GM12878 (cell line): ENCODE measurements around the gene CLASP2. TPM values are rescaled to one million over a fixed set of nuclear protein-coding genes. Genes with fewer than 3 reads are reported as not detected.

Source experiments
- ATAC-seq: fragments of 200-7000 bp; cut with Tn5 transposase; 3 replicates; pipeline ENCODE4 v1.9.1; 2020; ENCODE audit warnings: mild to moderate bottlenecking, moderate library complexity
- BruUV-seq: library from RNA; stranded (reverse); fragments of 400-500 nt; replicated peaks from 2 replicates; lab custom pipeline; 2021; lab: Mats Ljungman, UMichigan
- CTCF ChIA-PET: fragments of 300-600 bp; sonication (Branson Sonifier 250); formaldehyde crosslinking; extraction: SDS; loops from one replicate; lab custom pipeline; 2021; ENCODE audit warnings: inconsistent platforms; lab: Yijun Ruan, JAX
- POLR2A ChIA-PET: fragments of 350-600 bp; formaldehyde crosslinking; extraction: SDS; loops from one replicate; lab custom pipeline; 2021; ENCODE audit warnings: inconsistent platforms; lab: Charles Lee
- RAD21 ChIA-PET: fragments of 300-600 bp; sonication (Branson Sonifier 250); formaldehyde crosslinking; loops from one replicate; lab custom pipeline; 2023; ENCODE audit warnings: antibody characterized with exemption; ENCODE audit not compliant: unreplicated experiment; lab: Charles Lee
- SMC1A ChIA-PET: fragments of 300-600 bp; sonication (Branson Sonifier 250); formaldehyde crosslinking; loops from one replicate; lab custom pipeline; 2023; ENCODE audit not compliant: unreplicated experiment, uncharacterized antibody; lab: Charles Lee
- DNase-seq: peaks from one replicate; pipeline ENCODE4 v3.0.0-alpha.2; 2011; ENCODE audit warnings: low read depth, low spot score
- FAIRE-seq: peaks from 3 replicates; lab custom pipeline; 2011; peaks lifted over from hg19 to GRCh38; lab: Jason Lieb, UNC
- H2AFZ ChIP-seq: 2 replicates; pipeline ENCODE4 v1.6.0; 2011; ENCODE audit warnings: low read depth, low read length, control low read depth; ENCODE audit not compliant: control insufficient read depth
- H3K27ac ChIP-seq: 2 replicates; pipeline ENCODE4 v1.5.1; 2011; ENCODE audit warnings: control low read depth; ENCODE audit not compliant: control insufficient read depth, insufficient read depth
- H3K27me3 ChIP-seq, 2 experiments: replicated peaks in 1 of 2; 2 replicates each; pipeline versions ENCODE4 v1.6.0 to v1.6.1; 2011; ENCODE audit warnings: low read length in 1 of 2; ENCODE audit not compliant: control insufficient read depth in 2 of 2, insufficient read depth in 2 of 2
- H3K36me3 ChIP-seq, 2 experiments: 2 replicates each; pipeline ENCODE4 v1.5.1; 2011; ENCODE audit warnings: low read length in 1 of 2; ENCODE audit not compliant: control insufficient read depth in 2 of 2, insufficient read depth in 2 of 2
- H3K4me1 ChIP-seq: 2 replicates; pipeline ENCODE4 v1.6.1; 2011; ENCODE audit warnings: mild to moderate bottlenecking, low read length, moderate library complexity, mixed read lengths; ENCODE audit not compliant: control insufficient read depth, insufficient read depth
- H3K4me2 ChIP-seq: 2 replicates; pipeline ENCODE4 v1.6.0; 2011; ENCODE audit warnings: control low read depth; ENCODE audit not compliant: control insufficient read depth, insufficient read depth
- H3K4me3 ChIP-seq: fragments of 200-600 bp; sonication (generic); 2 replicates; pipeline ENCODE4 v1.5.1; 2016
- H3K79me2 ChIP-seq: 2 replicates; pipeline ENCODE4 v1.6.0; 2011; ENCODE audit warnings: low read length; ENCODE audit not compliant: control insufficient read depth, insufficient read depth
- H3K9ac ChIP-seq: 2 replicates; pipeline ENCODE4 v1.8.0; 2011; ENCODE audit warnings: low read length, control low read depth, mixed read lengths; ENCODE audit not compliant: control insufficient read depth, insufficient read depth
- H3K9me3 ChIP-seq: replicated peaks from 3 replicates; pipeline ENCODE4 v1.5.1; 2011; ENCODE audit warnings: mild to moderate bottlenecking, low read length; ENCODE audit not compliant: control insufficient read depth, insufficient read depth
- H4K20me1 ChIP-seq: 2 replicates; pipeline ENCODE4 v1.6.0; 2011; ENCODE audit not compliant: control insufficient read depth, insufficient read depth
- ATF3 ChIP-seq: IDR thresholded peaks from 2 replicates; pipeline ENCODE4 v1.6.1; 2011; ENCODE audit warnings: low read depth, mild to moderate bottlenecking, low read length, moderate library complexity, borderline replicate concordance; ENCODE audit errors: extremely low read depth
- HDGF ChIP-seq: fragments of 450-650 bp; IDR thresholded peaks from 2 replicates; pipeline ENCODE4 v1.6.1; 2016; ENCODE audit warnings: antibody characterized with exemption
- HSF1 ChIP-seq: fragments of 150-350 bp; IDR thresholded peaks from 2 replicates; pipeline ENCODE4 v1.6.1; 2014; ENCODE audit warnings: mild to moderate bottlenecking, low read depth, low read length
- KDM1A ChIP-seq: fragments of 200-600 bp; sonication (generic); IDR thresholded peaks from 2 replicates; pipeline ENCODE4 v1.6.1; 2016; ENCODE audit warnings: borderline replicate concordance
- MYB ChIP-seq: fragments of 150-350 bp; IDR thresholded peaks from 2 replicates; pipeline ENCODE4 v1.6.1; 2014; ENCODE audit warnings: mild to moderate bottlenecking, low read depth, low read length, borderline replicate concordance
- NBN ChIP-seq: fragments of 450-650 bp; IDR thresholded peaks from 2 replicates; pipeline ENCODE4 v1.6.1; 2016
- NR2F1 ChIP-seq: fragments of 450-650 bp; conservative IDR thresholded peaks from 2 replicates; pipeline ENCODE4 v1.6.1; 2017; ENCODE audit warnings: mild to moderate bottlenecking
- PRDM15 ChIP-seq: fragments of 450-650 bp; formaldehyde crosslinking; IDR thresholded peaks from 2 replicates; pipeline ENCODE4 v1.4.0; 2020; ENCODE audit warnings: mild to moderate bottlenecking, moderate library complexity
- SIX5 ChIP-seq: IDR thresholded peaks from 2 replicates; pipeline ENCODE4 v1.6.1; 2011; ENCODE audit warnings: mild to moderate bottlenecking, low read depth, low read length, moderate library complexity; ENCODE audit not compliant: severe bottlenecking
- SPI1 ChIP-seq: IDR thresholded peaks from 2 replicates; pipeline ENCODE4 v1.6.1; 2011; ENCODE audit warnings: low read depth, mild to moderate bottlenecking, low read length, moderate library complexity, borderline replicate concordance; ENCODE audit not compliant: insufficient read depth
- ZBTB40 ChIP-seq: fragments of 450-650 bp; IDR thresholded peaks from 2 replicates; pipeline ENCODE4 v1.6.1; 2016; ENCODE audit warnings: mild to moderate bottlenecking, moderate library complexity, borderline replicate concordance
- ZNF622 ChIP-seq: fragments of 450-650 bp; IDR thresholded peaks from 2 replicates; pipeline ENCODE4 v1.6.1; 2017; ENCODE audit warnings: mild to moderate bottlenecking, inconsistent platforms
- WGBS: methylation state at CpG from one replicate; pipeline ENCODE4 v1.1.6; 2016; ENCODE audit warnings: low lambda C conversion rate; ENCODE audit not compliant: insufficient replicate concordance, insufficient coverage; ENCODE audit errors: missing lambda C conversion rate; 5-methylcytosine and 5-hydroxymethylcytosine counted together
- in situ Hi-C: fragments of 300-500 bp; cut with MboI; formaldehyde crosslinking; loops from 9 replicates; pipeline ENCODE4 v1.14.3; 2018; ENCODE audit warnings: mixed read lengths
- intact Hi-C: fragments of 100-400 bp; cut with micrococcal nuclease; formaldehyde crosslinking; loops from one replicate; pipeline ENCODE4 v1.14.2; 2022; ENCODE audit not compliant: unreplicated experiment
- polyA plus RNA-seq, 11 experiments: library from polyadenylated mRNA; depleted of rRNA in 4 of 11; unstranded in 6 of 11; stranded (reverse) in 5 of 11; fragments of >200 nt; fragmentation: Nextera tagmentation in 4 of 11; fragmentation: Illumina TruSeq in 1 of 11; extraction: Ambion mirVana in 4 of 11; extraction: Trizol in 1 of 11; gene quantifications; 1 replicate in 1 of 11; 2 replicates in 10 of 11; pipeline versions ENCODE4 v1.2.1 to v1.2.3, GENCODE V29; 2011 to 2016; ENCODE audit warnings: inconsistent platforms in 2 of 11, missing spikeins in 2 of 11, low read depth in 1 of 11
- total RNA-seq, 4 experiments: library from RNA; depleted of rRNA in 3 of 4; stranded (reverse); fragments of >200 nt in 3 of 4; fragmentation: Illumina TruSeq in 1 of 4; extraction: Trizol in 1 of 4; gene quantifications; 2 replicates each; pipeline versions ENCODE4 v1.2.1 to v1.2.3, GENCODE V29; 2013 to 2021

The CLASP2 gene
- total and polyA plus RNA-seq, 10 of the 15 experiments (the other 5 are each of a cell fraction or from before 2014, with no cell fraction given), result 4.0 to 38.3 (median 26.8) TPM

- Histone ChIP-seq H3K9me3 (no peaks in the 10 kb centered on the region), H3K4me2 (peak overlapping the region; percentile 82), H2AFZ (no peak overlapping the region; the same call in 1 of the 2 replicates), H3K9ac (no peak overlapping the region; the same call in 1 of the 2 replicates), H3K79me2 (peaks cover 4% of the 10 kb centered on the region), H3K36me3 (no peaks in the 10 kb centered on the region), H3K27ac (peak overlapping the region; percentile 4; the same call in 1 of the 2 replicates), H4K20me1 (no peaks in the 10 kb centered on the region), H3K4me3 (peak overlapping the region; percentile 66; the same call in 1 of the 2 replicates), H3K4me1 (peaks cover 4% of the 10 kb centered on the region; the same call in 1 of the 2 replicates), H3K27me3 (no peaks in the 10 kb centered on the region)
- SMC1A ChIA-PET, result interaction anchor here (0.6 to 3.0 kb wide), 12 partner anchors 12 to 219 kb away, joined by 3 to 13 read pairs (median 4); partner anchors contain the start of gene PDCD6IP
- in situ Hi-C loops (no loop called here), intact Hi-C loops (no loop called here)
- CTCF ChIA-PET, result interaction anchor here (0.8 to 2.7 kb wide), 9 partner anchors 17 to 219 kb away, joined by 3 to 14 read pairs (median 4); partner anchors contain the start of genes PDCD6IP and UBP1
- ATAC-seq (no peak), DNase-seq (no peak), FAIRE-seq (no peak)
- RAD21 ChIA-PET, result interaction anchor here (0.6 to 1.9 kb wide), 6 partner anchors 11 to 222 kb away, joined by 3 to 8 read pairs (median 3); no protein-coding TSS in a partner anchor
- no TSS peak for BruUV-seq
- POLR2A ChIA-PET, result interaction anchor here (2.7 kb wide), 1 partner anchor 219 kb away, joined by 8 read pairs; the partner anchor contains the start of gene UBP1
- 87% methylated on average over 5 of the region's 5 CpGs for WGBS
- TF ChIP-seq NBN (no peak), KDM1A (no peak), ATF3 (no peak), HDGF (no peak), MYB (no peak), SPI1 (no peak), HSF1 (no peak), ZNF622 (no peak), PRDM15 (CRISPR knock-in tag) (no peak), NR2F1 (no peak), SIX5 (no peak), ZBTB40 (no peak)
Observed at GRCh38 chr3:33659856-33660434, 58.1 kb downstream of the CLASP2 start.
